Fibroblast of skin of left quadriceps (primary cell): ENCODE data around the gene R3HDM2.

Source experiments
- DNase-seq, 2 experiments: peaks; one replicate each; pipeline ENCODE4 v3.0.0-alpha.2; 2013; ENCODE audit warnings: low read depth in 2 of 2

The R3HDM2 gene

GRCh38 chr12:57218030-57218853 lies 212.6 kb downstream of the R3HDM2 start:
- DNase-seq: no peak

GRCh38 chr12:57216921-57217879 lies 213.6 kb downstream of the R3HDM2 start:
- DNase-seq: no peak

- no peak for DNase-seq
Measured at GRCh38 chr12:57216014-57216911, 214.6 kb downstream of the R3HDM2 start, which contains the start of gene NXPH4. NXPH4 (plus strand) TSS chr12:57216794; CDS start chr12:57216970, 176 bp downstream.

GRCh38 chr12:57215668-57216013 lies 215.2 kb downstream of the R3HDM2 start:
- no peak for DNase-seq

GRCh38 chr12:57215065-57215464 lies 215.8 kb downstream of the R3HDM2 start:
- DNase-seq: no peak

GRCh38 chr12:57214398-57214781 lies 216.5 kb downstream of the R3HDM2 start:
- DNase-seq: no peak

- no peak for DNase-seq
Measured at GRCh38 chr12:57213763-57214397, 217.0 kb downstream of the R3HDM2 start.

- DNase-seq: peak; percentile 62 to 64
Measured at GRCh38 chr12:57213058-57213715, 217.7 kb downstream of the R3HDM2 start.

GRCh38 chr12:57212701-57213057 lies 218.2 kb downstream of the R3HDM2 start:
- no peak for DNase-seq

- DNase-seq: no peak
Measured at GRCh38 chr12:57211791-57212700, 218.8 kb downstream of the R3HDM2 start.

- DNase-seq: no peak
Measured at GRCh38 chr12:57210926-57211692, 219.7 kb downstream of the R3HDM2 start.

- DNase-seq: no peak
Measured at GRCh38 chr12:57210461-57210860, 220.4 kb downstream of the R3HDM2 start.

- DNase-seq: no peak
Measured at GRCh38 chr12:57209916-57210315, 220.9 kb downstream of the R3HDM2 start.

- DNase-seq: no peak
Measured at GRCh38 chr12:57208631-57209282, 222.1 kb downstream of the R3HDM2 start.

GRCh38 chr12:57207731-57208630 lies 222.9 kb downstream of the R3HDM2 start:
- DNase-seq: no peak

GRCh38 chr12:57205931-57206330 lies 224.9 kb downstream of the R3HDM2 start:
- DNase-seq: no peak

GRCh38 chr12:57205186-57205585 lies 225.7 kb downstream of the R3HDM2 start:
- DNase-seq: no peak
